Trophoblast cell (in vitro differentiated cells and primary cell): ENCODE measurements around the gene RTN4RL1.

ENCODE experiments used
- DNase-seq, 2 donors: peaks; one replicate each; pipeline ENCODE4 v3.0.0-alpha.2; 2016
- H2AFZ ChIP-seq: 2 replicates; pipeline ENCODE4 v1.6.1; 2013; ENCODE audit warnings: low read length, moderate library complexity, mild to moderate bottlenecking; ENCODE audit not compliant: insufficient read depth, poor library complexity
- H2AK5ac ChIP-seq: 2 replicates; pipeline ENCODE4 v1.6.1; 2013; ENCODE audit warnings: mild to moderate bottlenecking, low read length
- H2BK120ac ChIP-seq: 2 replicates; pipeline ENCODE4 v1.6.1; 2013; ENCODE audit warnings: low read length, mild to moderate bottlenecking, moderate library complexity; ENCODE audit not compliant: insufficient read depth, poor library complexity
- H2BK12ac ChIP-seq: 2 replicates; pipeline ENCODE4 v1.6.1; 2013; ENCODE audit warnings: mild to moderate bottlenecking, low read length, moderate library complexity
- H2BK5ac ChIP-seq: 2 replicates; pipeline ENCODE4 v1.6.1; 2013; ENCODE audit warnings: low read length, low read depth, moderate library complexity, mild to moderate bottlenecking; ENCODE audit not compliant: poor library complexity
- H3K14ac ChIP-seq: 2 replicates; pipeline ENCODE4 v1.6.1; 2013; ENCODE audit warnings: mild to moderate bottlenecking, low read length
- H3K18ac ChIP-seq: 2 replicates; pipeline ENCODE4 v1.6.1; 2013; ENCODE audit warnings: mild to moderate bottlenecking, low read length
- H3K23ac ChIP-seq: 2 replicates; pipeline ENCODE4 v1.6.1; 2013; ENCODE audit warnings: low read length
- H3K27ac ChIP-seq: 2 replicates; pipeline ENCODE4 v1.5.1; 2013; ENCODE audit warnings: low read depth, mild to moderate bottlenecking, inconsistent platforms, low read length, moderate library complexity
- H3K27me3 ChIP-seq: 2 replicates; pipeline ENCODE4 v1.6.1; 2013; ENCODE audit warnings: inconsistent platforms, mild to moderate bottlenecking, low read length, moderate library complexity; ENCODE audit not compliant: insufficient read depth
- H3K36me3 ChIP-seq, 2 experiments: 1 replicate in 1 of 2; 2 replicates in 1 of 2; pipeline ENCODE4 v1.6.1; 2013; ENCODE audit warnings: low read length in 2 of 2, mild to moderate bottlenecking in 2 of 2, moderate library complexity in 1 of 2; ENCODE audit not compliant: insufficient read depth in 2 of 2, control insufficient read depth in 1 of 2
- H3K4ac ChIP-seq: 2 replicates; pipeline ENCODE4 v1.6.1; 2013; ENCODE audit warnings: low read depth, mild to moderate bottlenecking, low read length, moderate library complexity
- H3K4me1 ChIP-seq, 2 experiments: 1 replicate in 1 of 2; 2 replicates in 1 of 2; pipeline ENCODE4 v1.6.1; 2013; ENCODE audit warnings: low read length in 2 of 2, mild to moderate bottlenecking in 2 of 2, moderate library complexity in 1 of 2; ENCODE audit not compliant: insufficient read depth in 2 of 2, control insufficient read depth in 1 of 2
- H3K4me2 ChIP-seq: 2 replicates; pipeline ENCODE4 v1.6.1; 2013; ENCODE audit warnings: inconsistent platforms, mild to moderate bottlenecking, low read length, moderate library complexity
- H3K4me3 ChIP-seq: 2 replicates; pipeline ENCODE4 v1.5.1; 2013; ENCODE audit warnings: mild to moderate bottlenecking, low read depth, low read length, inconsistent platforms
- H3K79me1 ChIP-seq: one replicate; pipeline ENCODE4 v1.6.1; 2013; ENCODE audit warnings: low read length
- H3K79me2 ChIP-seq: 2 replicates; pipeline ENCODE4 v1.6.1; 2013; ENCODE audit warnings: low read length, mild to moderate bottlenecking; ENCODE audit not compliant: control insufficient read depth, insufficient read depth, poor library complexity
- H3K9ac ChIP-seq: 2 replicates; pipeline ENCODE4 v1.6.1; 2013; ENCODE audit warnings: mild to moderate bottlenecking, low read length
- H3K9me3 ChIP-seq: 2 replicates; pipeline ENCODE4 v1.6.1; 2013; ENCODE audit warnings: low read depth, mild to moderate bottlenecking, control low read depth, inconsistent platforms, low read length; ENCODE audit not compliant: insufficient read depth
- H4K12ac ChIP-seq: 2 replicates; pipeline ENCODE4 v1.6.1; 2013; ENCODE audit warnings: low read depth, mild to moderate bottlenecking, low read length, moderate library complexity
- H4K8ac ChIP-seq: 2 replicates; pipeline ENCODE4 v1.6.1; 2013; ENCODE audit warnings: low read depth, mild to moderate bottlenecking, low read length, moderate library complexity
- H4K91ac ChIP-seq: one replicate; pipeline ENCODE4 v1.6.1; 2013; ENCODE audit warnings: low read depth, mild to moderate bottlenecking, low read length, moderate library complexity
- WGBS: extraction: QIAGEN DNeasy Blood & Tissue Kit; methylation state at CpG from one replicate; pipeline ENCODE4 v1.1.7; 2013; ENCODE audit warnings: missing lambda C conversion rate; ENCODE audit not compliant: insufficient read length, insufficient coverage; ENCODE audit errors: extremely low coverage; 5-methylcytosine and 5-hydroxymethylcytosine counted together

RTN4RL1 gene

DNA sequence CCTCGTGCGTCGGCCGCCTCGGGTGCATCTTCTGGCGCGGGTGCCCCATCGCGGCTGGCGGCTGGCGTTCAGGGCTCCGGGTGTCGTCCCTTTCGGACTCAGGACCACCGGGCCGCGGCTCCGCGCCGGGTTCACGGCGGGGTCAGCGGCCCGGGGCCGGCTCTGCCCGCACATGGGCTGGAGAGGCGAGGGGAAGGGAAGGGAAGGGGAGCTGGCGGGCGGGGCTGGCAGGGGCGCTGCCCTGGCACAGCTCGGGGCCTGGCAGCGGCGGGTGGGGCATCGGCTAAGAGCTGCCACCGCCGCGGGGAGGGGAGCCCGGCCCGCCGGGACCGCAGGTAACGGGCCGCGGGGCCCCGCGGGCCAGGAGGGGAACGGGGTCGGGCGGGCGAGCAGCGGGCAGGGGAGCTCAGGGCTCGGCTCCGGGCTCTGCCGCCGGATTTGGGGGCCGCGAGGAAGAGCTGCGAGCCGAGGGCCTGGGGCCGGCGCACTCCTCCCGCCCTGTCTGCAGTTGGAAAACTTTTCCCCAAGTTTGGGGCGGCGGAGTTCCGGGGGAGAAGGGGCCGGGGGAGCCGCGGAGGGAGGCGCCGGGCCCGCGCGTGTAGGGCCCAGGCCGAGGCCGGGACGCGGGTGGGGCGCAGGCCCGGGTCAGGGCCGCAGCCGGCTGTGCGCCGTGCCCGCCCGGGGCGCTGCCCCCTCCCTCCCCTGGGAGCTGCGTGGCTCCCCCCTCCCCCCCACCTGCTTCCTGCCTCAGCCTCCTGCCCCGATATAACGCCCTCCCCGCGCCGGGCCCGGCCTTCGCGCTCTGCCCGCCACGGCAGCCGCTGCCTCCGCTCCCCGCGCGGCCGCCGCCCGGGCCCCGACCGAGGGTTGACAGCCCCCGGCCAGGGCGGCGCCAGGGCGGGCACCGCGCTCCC is 30.4 kb upstream of the RTN4RL1 start:
- H3K36me3 ChIP-seq = peaks cover 6 to 12% of the 10 kb centered on the region in 2 experiments
- H3K4me2 ChIP-seq = peak overlapping the region; percentile 87
- no peak for DNase-seq
- no peak overlapping the region for H4K8ac ChIP-seq
- no peak overlapping the region for H3K27ac ChIP-seq
- no peak overlapping the region for H3K9ac ChIP-seq
- peak overlapping the region; percentile 65 for H3K4me3 ChIP-seq
- H2AFZ ChIP-seq = peak overlapping the region; percentile 25
- peaks cover 9% of the 10 kb centered on the region for H3K79me1 ChIP-seq
- H2BK5ac ChIP-seq = no peak overlapping the region
- peaks cover 68% of the 10 kb centered on the region for H3K27me3 ChIP-seq
- peak overlapping the region; percentile 58 for H4K91ac ChIP-seq
- no peak overlapping the region for H3K18ac ChIP-seq
- H2BK120ac ChIP-seq = no peak overlapping the region
- H3K4me1 ChIP-seq = peaks cover 31 to 50% of the 10 kb centered on the region in 2 experiments
- H3K14ac ChIP-seq = peak overlapping the region; percentile 47
- WGBS = no CpG with 5 or more reads among the region's 113 CpGs
- H3K9me3 ChIP-seq = peaks cover 18% of the 10 kb centered on the region
- no peak overlapping the region for H2BK12ac ChIP-seq
- no peak overlapping the region for H2AK5ac ChIP-seq
- H3K4ac ChIP-seq = no peak overlapping the region
- no peak overlapping the region for H3K23ac ChIP-seq
- H4K12ac ChIP-seq = no peak overlapping the region
- peaks cover 2% of the 10 kb centered on the region for H3K79me2 ChIP-seq

GRCh38 chr17:2054512-2055291 is 29.6 kb upstream of the RTN4RL1 start, which contains the start of gene HIC1:
Gene HIC1 (plus strand): TSS chr17:2055103. CDS start chr17:2056691, 1,588 bp downstream.
- H2AFZ ChIP-seq = peak within 1 kb of the TSS; percentile 25
- H3K79me1 ChIP-seq = peaks cover 9% of the 10 kb centered on the region
- H2BK12ac ChIP-seq = no peak within 1 kb of the TSS
- peak within 1 kb of the TSS; percentile 58 for H4K91ac ChIP-seq
- H3K9me3 ChIP-seq = peaks cover 18% of the 10 kb centered on the region
- peaks cover 33 to 52% of the 10 kb centered on the region in 2 experiments for H3K4me1 ChIP-seq
- peak within 1 kb of the TSS; percentile 65 for H3K4me3 ChIP-seq
- no peak within 1 kb of the TSS for H2BK5ac ChIP-seq
- peaks cover 6 to 12% of the 10 kb centered on the region in 2 experiments for H3K36me3 ChIP-seq
- no peak within 1 kb of the TSS for H3K4ac ChIP-seq
- H4K12ac ChIP-seq = no peak within 1 kb of the TSS
- DNase-seq = peak; percentile 78 to 91
- no peak within 1 kb of the TSS for H3K27ac ChIP-seq
- H3K9ac ChIP-seq = no peak within 1 kb of the TSS
- H4K8ac ChIP-seq = no peak within 1 kb of the TSS
- no peak within 1 kb of the TSS for H3K23ac ChIP-seq
- peaks cover 69% of the 10 kb centered on the region for H3K27me3 ChIP-seq
- peaks cover 2% of the 10 kb centered on the region for H3K79me2 ChIP-seq
- H3K14ac ChIP-seq = peak within 1 kb of the TSS; percentile 47
- H3K4me2 ChIP-seq = peak within 1 kb of the TSS; percentile 87
- H3K18ac ChIP-seq = no peak within 1 kb of the TSS
- no peak within 1 kb of the TSS for H2BK120ac ChIP-seq
- WGBS = no CpG with 5 or more reads among the region's 72 CpGs
- no peak within 1 kb of the TSS for H2AK5ac ChIP-seq

DNA sequence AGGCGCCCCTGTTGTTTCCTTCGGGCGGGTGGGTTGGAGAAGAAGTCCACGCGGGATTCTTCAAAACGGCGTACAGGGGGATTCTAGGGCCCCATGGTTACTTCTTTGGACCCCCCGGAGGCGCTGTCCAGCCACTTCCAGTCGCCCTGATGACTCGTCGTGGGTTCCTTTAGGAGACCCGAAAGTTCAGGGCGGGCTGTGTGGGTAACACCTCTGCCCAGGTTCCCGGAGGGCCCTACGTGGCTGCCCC is 29.1 kb upstream of the RTN4RL1 start:
- Histone ChIP-seq H2BK120ac (no peak overlapping the region), H2BK5ac (no peak overlapping the region), H3K9me3 (peaks cover 18% of the 10 kb centered on the region), H3K9ac (no peak overlapping the region), H3K79me2 (peaks cover 2% of the 10 kb centered on the region), H4K12ac (no peak overlapping the region), H3K4ac (no peak overlapping the region), H4K8ac (no peak overlapping the region), H3K27me3 (peaks cover 66% of the 10 kb centered on the region), H3K36me3 (peaks cover 5 to 12% of the 10 kb centered on the region in 2 experiments), H2BK12ac (no peak overlapping the region), H3K18ac (no peak overlapping the region), H3K27ac (no peak overlapping the region), H2AFZ (no peak overlapping the region), H4K91ac (no peak overlapping the region), H3K4me2 (peak overlapping the region; percentile 53), H2AK5ac (no peak overlapping the region), H3K14ac (no peak overlapping the region), H3K4me1 (peaks cover 33 to 57% of the 10 kb centered on the region in 2 experiments), H3K4me3 (no peak overlapping the region), H3K79me1 (peaks cover 9% of the 10 kb centered on the region), H3K23ac (no peak overlapping the region)
- no peak for DNase-seq
- WGBS = no CpG with 5 or more reads among the region's 16 CpGs

- Histone ChIP-seq H4K12ac (no peak overlapping the region), H3K14ac (no peak overlapping the region), H3K9me3 (peaks cover 17% of the 10 kb centered on the region), H3K4me1 (peaks cover 33 to 53% of the 10 kb centered on the region in 2 experiments), H3K79me1 (peaks cover 9% of the 10 kb centered on the region), H4K91ac (no peak overlapping the region), H2BK12ac (no peak overlapping the region), H4K8ac (no peak overlapping the region), H3K23ac (no peak overlapping the region), H3K18ac (no peak overlapping the region), H3K9ac (no peak overlapping the region), H3K4ac (no peak overlapping the region), H3K36me3 (peaks cover 4 to 12% of the 10 kb centered on the region in 2 experiments), H3K4me3 (peak overlapping the region; percentile 34), H2AFZ (peak overlapping the region; percentile 50), H2BK5ac (no peak overlapping the region), H2BK120ac (no peak overlapping the region), H2AK5ac (no peak overlapping the region), H3K4me2 (peak overlapping the region; percentile 53), H3K27ac (no peak overlapping the region), H3K27me3 (peaks cover 63% of the 10 kb centered on the region), H3K79me2 (peaks cover 2% of the 10 kb centered on the region)
- no CpG with 5 or more reads among the region's 84 CpGs for WGBS
- peak; percentile 83 to 90 for DNase-seq
These were observed 28.5 kb upstream of the RTN4RL1 start for GRCh38 chr17:2053380-2054261.
